HCT116 (cell line): ENCODE measurements around the gene RPS16. TPM values are rescaled to one million over a fixed set of nuclear protein-coding genes. Genes with fewer than 3 reads are reported as not detected.

ENCODE experiments used
- ATAC-seq: fragments of 200-7000 bp; cut with Tn5 transposase; 2 replicates; pipeline ENCODE4 v1.9.1; 2020; ENCODE audit warnings: mild to moderate bottlenecking, moderate library complexity
- BruUV-seq: library from RNA; stranded (reverse); fragments of 400-500 nt; replicated peaks from 2 replicates; lab custom pipeline; 2021; lab: Mats Ljungman, UMichigan
- CTCF ChIA-PET: fragments of 300-600 bp; sonication (Branson Sonifier 250); formaldehyde crosslinking; loops from one replicate; lab custom pipeline; 2021; ENCODE audit warnings: antibody characterized with exemption; lab: Charles Lee
- POLR2A ChIA-PET: fragments of 300-600, 350-600 bp; sonication (Branson Sonifier 250); formaldehyde crosslinking; loops from one replicate; lab custom pipeline; 2021; ENCODE audit warnings: antibody characterized with exemption; lab: Charles Lee
- RAD21 ChIA-PET, 2 experiments: fragments of 300-600 bp; sonication (Branson Sonifier 250); formaldehyde crosslinking; loops; one replicate each; lab custom pipeline; 2023; ENCODE audit warnings: low total read pairs in 2 of 2; ENCODE audit not compliant: uncharacterized antibody in 2 of 2, unreplicated experiment in 2 of 2, low non-redundant PET in 1 of 2; lab: Charles Lee
- DNase-seq: peaks from one replicate; pipeline ENCODE4 v3.0.0-alpha.2; 2010; ENCODE audit warnings: low read depth, low spot score
- H2AFZ ChIP-seq: fragments of 200-600 bp; shearing (Covaris generic), sonication (generic); 2 replicates; pipeline ENCODE4 v1.6.1; 2017; ENCODE audit warnings: low read depth, mixed run types, mixed read lengths, antibody characterized with exemption, low read length; ENCODE audit not compliant: poor library complexity, severe bottlenecking
- H3K27ac ChIP-seq: 2 replicates; pipeline ENCODE4 v1.5.1; 2012; ENCODE audit warnings: low read depth, low read length
- H3K27me3 ChIP-seq: fragments of 200-600 bp; sonication (generic); 2 replicates; pipeline ENCODE4 v1.6.1; 2016; ENCODE audit warnings: mixed run types, low read length, mixed read lengths; ENCODE audit not compliant: insufficient read depth
- H3K36me3 ChIP-seq, 2 experiments: fragments of 200-500 bp in 1 of 2; fragments of 200-600 bp in 1 of 2; sonication (Bioruptor generic) in 1 of 2; sonication (generic) in 1 of 2; 2 replicates each; pipeline versions ENCODE4 v1.5.1 to v1.6.1; 2014 to 2016; ENCODE audit warnings: low read length in 2 of 2, inconsistent platforms in 1 of 2, mixed read lengths in 1 of 2, mixed run types in 1 of 2; ENCODE audit not compliant: insufficient read depth in 2 of 2, control insufficient read depth in 1 of 2
- H3K4me1 ChIP-seq, 2 experiments: fragments of 200-600 bp in 1 of 2; sonication (generic) in 1 of 2; 2 replicates each; pipeline versions ENCODE4 v1.5.1 to v1.6.1; 2012 to 2017; ENCODE audit warnings: low read length in 2 of 2, inconsistent platforms in 1 of 2, mild to moderate bottlenecking in 1 of 2, mixed read lengths in 1 of 2, mixed run types in 1 of 2, moderate library complexity in 1 of 2; ENCODE audit not compliant: insufficient read depth in 2 of 2, control insufficient read depth in 1 of 2
- H3K4me2 ChIP-seq: fragments of 200-600 bp; sonication (generic); 2 replicates; pipeline ENCODE4 v1.6.1; 2017; ENCODE audit warnings: mixed run types, low read length, mixed read lengths
- H3K4me3 ChIP-seq, 2 experiments: fragments of 200-600 bp in 1 of 2; sonication (generic) in 1 of 2; replicated peaks in 1 of 2; 2 replicates each; pipeline ENCODE4 v1.5.1; 2011 to 2016; ENCODE audit warnings: low read length in 2 of 2, control low read depth in 1 of 2, low read depth in 1 of 2, mild to moderate bottlenecking in 1 of 2, mixed read lengths in 1 of 2, mixed run types in 1 of 2
- H3K79me2 ChIP-seq: fragments of 200-600 bp; sonication (generic); 2 replicates; pipeline ENCODE4 v1.6.1; 2017; ENCODE audit warnings: mild to moderate bottlenecking, mixed run types, low read length, moderate library complexity, mixed read lengths; ENCODE audit not compliant: insufficient read depth
- H3K9ac ChIP-seq: fragments of 200-600 bp; sonication (generic); 2 replicates; pipeline ENCODE4 v1.6.1; 2016; ENCODE audit warnings: low read length, mixed read lengths
- H3K9me2 ChIP-seq: fragments of 200-600 bp; sonication (generic), shearing (Covaris generic); 2 replicates; pipeline ENCODE4 v1.6.1; 2017; ENCODE audit warnings: mixed run types, mild to moderate bottlenecking, moderate library complexity; ENCODE audit not compliant: insufficient read depth
- H3K9me3 ChIP-seq, 2 experiments: fragments of 200-500 bp in 1 of 2; fragments of 200-600 bp in 1 of 2; sonication (Bioruptor generic) in 1 of 2; sonication (generic) in 1 of 2; 2 replicates each; pipeline ENCODE4 v1.6.1; 2014 to 2017; ENCODE audit warnings: low read length in 2 of 2, mixed read lengths in 2 of 2, inconsistent platforms in 1 of 2, low read depth in 1 of 2, mild to moderate bottlenecking in 1 of 2, mixed run types in 1 of 2, moderate library complexity in 1 of 2; ENCODE audit not compliant: control insufficient read depth in 1 of 2, insufficient read depth in 1 of 2
- H4K20me1 ChIP-seq: fragments of 200-600 bp; sonication (generic), shearing (Covaris generic); 2 replicates; pipeline ENCODE4 v1.6.1; 2017; ENCODE audit warnings: mixed run types, mild to moderate bottlenecking, moderate library complexity; ENCODE audit not compliant: insufficient read depth
- CBX3 ChIP-seq: IDR thresholded peaks from 2 replicates; pipeline ENCODE4 v1.6.1; 2012; ENCODE audit warnings: low read depth
- ELF1 ChIP-seq: IDR thresholded peaks from 2 replicates; pipeline ENCODE4 v1.6.1; 2012; ENCODE audit warnings: low read depth, borderline replicate concordance
- EZH2phosphoT487 ChIP-seq: fragments of 200-600 bp; IDR thresholded peaks from 2 replicates; pipeline ENCODE4 v1.6.1; 2018; ENCODE audit warnings: antibody characterized with exemption, borderline replicate concordance
- FOSL1 ChIP-seq: IDR thresholded peaks from 2 replicates; pipeline ENCODE4 v1.6.1; 2012; ENCODE audit warnings: low read depth
- POLR2A ChIP-seq: IDR thresholded peaks from 2 replicates; pipeline ENCODE4 v1.7.0; 2011; ENCODE audit warnings: borderline replicate concordance; ENCODE audit not compliant: insufficient read depth, insufficient read length; ENCODE audit errors: extremely low read depth
- POLR2AphosphoS5 ChIP-seq: IDR thresholded peaks from 2 replicates; pipeline ENCODE4 v1.6.1; 2011; ENCODE audit warnings: mild to moderate bottlenecking, low read depth, low read length, moderate library complexity
- RAD21 ChIP-seq: IDR thresholded peaks from 2 replicates; pipeline ENCODE4 v1.6.1; 2012; ENCODE audit warnings: low read depth, mild to moderate bottlenecking
- SIN3A ChIP-seq: IDR thresholded peaks from 2 replicates; pipeline ENCODE4 v1.6.1; 2012; ENCODE audit warnings: low read depth
- ZBTB33 ChIP-seq: IDR thresholded peaks from 2 replicates; pipeline ENCODE4 v1.6.1; 2011; ENCODE audit warnings: mild to moderate bottlenecking, low read length, moderate library complexity; ENCODE audit not compliant: insufficient replicate concordance; ENCODE audit errors: extremely low read depth
- ZFX ChIP-seq: fragments of 450-650 bp; IDR thresholded peaks from 2 replicates; pipeline ENCODE4 v1.6.1; 2017
- intact Hi-C: fragments of 100-400 bp; cut with micrococcal nuclease; formaldehyde crosslinking; loops from 2 replicates; pipeline ENCODE4 v1.10.0; 2022
- total RNA-seq: library from RNA; stranded (reverse); gene quantifications from one replicate; pipeline ENCODE4 v1.2.1, GENCODE V29; 2021; ENCODE audit not compliant: unreplicated experiment
- TF ChIP-seq, protein P1 (sequence below), 3 experiments: fragments of 200-600 bp in 1 of 3; sonication (generic) in 1 of 3; IDR thresholded peaks in 2 of 3; conservative IDR thresholded peaks in 1 of 3; 2 replicates each; pipeline ENCODE4 v1.5.1; 2012 to 2017; ENCODE audit warnings: low read depth in 2 of 3, low read length in 2 of 3, antibody characterized with exemption in 1 of 3, borderline replicate concordance in 1 of 3, control low read depth in 1 of 3, mild to moderate bottlenecking in 1 of 3, mixed read lengths in 1 of 3, mixed run types in 1 of 3, moderate library complexity in 1 of 3; ENCODE audit not compliant: insufficient read depth in 1 of 3
- TF ChIP-seq, protein P2 (sequence below): IDR thresholded peaks from 2 replicates; pipeline ENCODE4 v1.6.1; 2012
- TF ChIP-seq, protein P3 (sequence below): IDR thresholded peaks from 2 replicates; pipeline ENCODE4 v1.6.1; 2012

Gene RPS16
- total RNA-seq, 1 experiment from 2014 or later = 3,365 TPM

GRCh38 chr19:39411081-39411831 lies 24.5 kb downstream of the RPS16 start:
- no peaks in the 10 kb centered on the region for H3K27me3 ChIP-seq
- no peak overlapping the region for H2AFZ ChIP-seq
- peak overlapping the region; percentile 100 for H3K27ac ChIP-seq
- peaks cover 33 to 67% of the 10 kb centered on the region in 2 experiments for H3K4me1 ChIP-seq
- H3K9ac ChIP-seq = peak overlapping the region; percentile 97
- H3K9me3 ChIP-seq = no peaks in the 10 kb centered on the region
- peaks cover 5% of the 10 kb centered on the region; the same call in 1 of the 2 replicates for H4K20me1 ChIP-seq
- TF ChIP-seq EZH2phosphoT487 (no peak), POLR2AphosphoS5 (peak; percentile 46; the same call in 1 of the 2 replicates), ELF1 (no peak)
- BruUV-seq = no TSS peak
- peaks cover 2 to 12% of the 10 kb centered on the region in 2 experiments; a peak in 1 of 4 replicates for H3K36me3 ChIP-seq
- ChIA-PET RAD21 (interaction anchor here (1.4 to 1.9 kb wide), 3 partner anchors 9 to 14 kb away, joined by 4 to 21 read pairs (median 14); no protein-coding TSS in a partner anchor), POLR2A (interaction anchor here (1.1 to 2.3 kb wide), 4 partner anchors 9 to 24 kb away, joined by 7 to 35 read pairs (median 10); partner anchors contain the start of genes MED29, PAF1 and RPS16), CTCF (interaction anchor here (1.0 to 2.0 kb wide), 4 partner anchors 9 to 69 kb away, joined by 3 to 51 read pairs (median 6); partner anchors contain the start of genes MED29, PAF1 and SAMD4B)
- ATAC-seq (no peak), DNase-seq (no peak)
- peaks cover 26% of the 10 kb centered on the region for H3K79me2 ChIP-seq
- no peaks in the 10 kb centered on the region for H3K9me2 ChIP-seq
- peak overlapping the region; percentile 90 to 98 for H3K4me3 ChIP-seq
- peak overlapping the region; percentile 92 for H3K4me2 ChIP-seq
- intact Hi-C loops = loop anchor here (1.0 to 5.0 kb wide), 3 partner anchors 9 to 69 kb away; partner anchors contain the start of gene SAMD4B

- peaks cover 31% of the 10 kb centered on the region for H3K79me2 ChIP-seq
- RAD21 ChIA-PET = interaction anchor here (1.4 to 1.9 kb wide), 3 partner anchors 8 to 13 kb away, joined by 4 to 21 read pairs (median 14); no protein-coding TSS in a partner anchor
- no peak for DNase-seq
- CTCF ChIA-PET = interaction anchor here (1.0 to 2.0 kb wide), 3 partner anchors 9 to 19 kb away, joined by 3 to 51 read pairs (median 8); partner anchors contain the start of genes MED29 and PAF1
- H2AFZ ChIP-seq = no peak overlapping the region
- H4K20me1 ChIP-seq = peaks cover 5% of the 10 kb centered on the region; the same call in 1 of the 2 replicates
- no peaks in the 10 kb centered on the region for H3K9me2 ChIP-seq
- H3K27me3 ChIP-seq = no peaks in the 10 kb centered on the region
- H3K4me2 ChIP-seq = peak overlapping the region; percentile 92
- peaks cover 37 to 72% of the 10 kb centered on the region in 2 experiments for H3K4me1 ChIP-seq
- peaks cover 2 to 12% of the 10 kb centered on the region in 2 experiments; a peak in 1 of 4 replicates for H3K36me3 ChIP-seq
- POLR2A ChIA-PET = interaction anchor here (1.4 to 2.3 kb wide), 3 partner anchors 9 to 25 kb away, joined by 8 to 35 read pairs (median 12); partner anchors contain the start of gene RPS16
- BruUV-seq = no TSS peak
- intact Hi-C loops = loop anchor here (1.0 to 5.0 kb wide), 3 partner anchors 8 to 68 kb away; partner anchors contain the start of gene SAMD4B
- peak overlapping the region; percentile 97 for H3K9ac ChIP-seq
- ATAC-seq = no peak
- H3K27ac ChIP-seq = peak overlapping the region; percentile 100
- H3K4me3 ChIP-seq = peak overlapping the region; percentile 90 to 98
- H3K9me3 ChIP-seq = no peaks in the 10 kb centered on the region
- TF ChIP-seq, protein P1, sequence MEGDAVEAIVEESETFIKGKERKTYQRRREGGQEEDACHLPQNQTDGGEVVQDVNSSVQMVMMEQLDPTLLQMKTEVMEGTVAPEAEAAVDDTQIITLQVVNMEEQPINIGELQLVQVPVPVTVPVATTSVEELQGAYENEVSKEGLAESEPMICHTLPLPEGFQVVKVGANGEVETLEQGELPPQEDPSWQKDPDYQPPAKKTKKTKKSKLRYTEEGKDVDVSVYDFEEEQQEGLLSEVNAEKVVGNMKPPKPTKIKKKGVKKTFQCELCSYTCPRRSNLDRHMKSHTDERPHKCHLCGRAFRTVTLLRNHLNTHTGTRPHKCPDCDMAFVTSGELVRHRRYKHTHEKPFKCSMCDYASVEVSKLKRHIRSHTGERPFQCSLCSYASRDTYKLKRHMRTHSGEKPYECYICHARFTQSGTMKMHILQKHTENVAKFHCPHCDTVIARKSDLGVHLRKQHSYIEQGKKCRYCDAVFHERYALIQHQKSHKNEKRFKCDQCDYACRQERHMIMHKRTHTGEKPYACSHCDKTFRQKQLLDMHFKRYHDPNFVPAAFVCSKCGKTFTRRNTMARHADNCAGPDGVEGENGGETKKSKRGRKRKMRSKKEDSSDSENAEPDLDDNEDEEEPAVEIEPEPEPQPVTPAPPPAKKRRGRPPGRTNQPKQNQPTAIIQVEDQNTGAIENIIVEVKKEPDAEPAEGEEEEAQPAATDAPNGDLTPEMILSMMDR (IDR thresholded peaks at IDR 0.05 in 2 of 3, conservative IDR thresholded peaks at IDR 0.05 in 1 of 3; ENCODE audit: borderline replicate concordance in 1 of 3, insufficient read depth in 1 of 3, low read depth in 2 of 3, low read length in 2 of 3) = no peak
- TF ChIP-seq SIN3A (no peak), RAD21 (no peak), CBX3 (no peak), POLR2A (no peak), EZH2phosphoT487 (no peak), ZFX (no peak), FOSL1 (no peak), ZBTB33 (no peak), POLR2AphosphoS5 (no peak)
- TF ChIP-seq, protein P2, sequence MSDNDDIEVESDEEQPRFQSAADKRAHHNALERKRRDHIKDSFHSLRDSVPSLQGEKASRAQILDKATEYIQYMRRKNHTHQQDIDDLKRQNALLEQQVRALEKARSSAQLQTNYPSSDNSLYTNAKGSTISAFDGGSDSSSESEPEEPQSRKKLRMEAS = no peak
- TF ChIP-seq, protein P3, sequence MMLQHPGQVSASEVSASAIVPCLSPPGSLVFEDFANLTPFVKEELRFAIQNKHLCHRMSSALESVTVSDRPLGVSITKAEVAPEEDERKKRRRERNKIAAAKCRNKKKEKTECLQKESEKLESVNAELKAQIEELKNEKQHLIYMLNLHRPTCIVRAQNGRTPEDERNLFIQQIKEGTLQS = no peak
Observed at GRCh38 chr19:39410831-39411080, 25.0 kb downstream of the RPS16 start.
